GM18508 (cell line): ENCODE results near the gene TNNI3.

Experiments used
- ATAC-seq: cut with Tn5 transposase; IDR thresholded peaks from one replicate; pipeline ENCODE4 v1.9.1; 2021; ENCODE audit warnings: moderate number of reproducible peaks; ENCODE audit not compliant: insufficient read depth, unreplicated experiment

Gene TNNI3

DNA sequence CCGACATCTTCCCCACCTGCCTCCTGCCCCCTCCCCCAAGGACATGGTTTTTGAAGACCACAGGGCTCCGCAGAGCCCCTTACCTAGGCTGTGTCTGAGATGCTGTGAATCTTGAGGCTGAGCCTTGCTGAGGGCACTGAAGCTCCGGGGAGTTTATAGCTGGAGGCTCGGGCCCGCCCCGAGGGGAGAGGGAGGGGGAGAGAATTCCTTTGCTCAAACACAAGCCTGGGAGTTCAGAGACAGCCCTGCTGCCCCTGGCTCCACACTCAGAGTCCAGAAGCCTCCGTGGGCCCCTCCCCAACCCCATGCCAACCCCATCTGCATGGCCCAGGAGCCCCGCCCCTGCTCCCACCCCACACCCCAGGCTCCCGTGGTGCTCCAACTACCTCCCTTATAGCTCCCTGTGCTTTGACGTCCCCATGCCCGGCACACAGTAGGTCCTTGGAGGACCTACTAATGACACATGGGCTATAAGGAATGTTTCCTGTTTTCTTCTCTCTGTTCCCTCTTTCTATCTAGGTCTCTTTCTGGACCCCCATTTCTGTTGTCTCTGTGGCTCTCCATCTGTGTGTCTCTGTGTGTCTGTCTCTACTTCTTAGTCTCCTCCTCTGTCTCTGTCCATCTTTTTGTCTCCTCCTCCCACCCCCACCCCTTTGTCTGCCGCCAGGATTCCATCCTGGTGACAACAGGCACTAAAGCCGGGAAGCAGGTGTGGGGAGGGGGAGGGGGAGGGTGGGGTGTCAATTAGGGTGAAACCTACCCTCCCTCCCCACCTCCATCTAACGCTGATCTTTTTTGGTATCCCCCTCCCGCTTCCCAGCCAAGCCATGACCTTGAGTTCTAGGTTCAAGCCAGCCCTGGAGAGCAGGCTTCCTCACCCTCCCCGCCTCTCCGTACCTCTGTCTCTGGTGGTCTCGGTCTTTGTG lies 8.2 kb downstream of the TNNI3 start, which contains the start of gene TNNT1:
TNNT1 (minus strand) TSS at position 129 of the 926 bp plus-strand sequence. CDS start 2,049 bp downstream, outside the sequence.
- ATAC-seq = no peak

DNA sequence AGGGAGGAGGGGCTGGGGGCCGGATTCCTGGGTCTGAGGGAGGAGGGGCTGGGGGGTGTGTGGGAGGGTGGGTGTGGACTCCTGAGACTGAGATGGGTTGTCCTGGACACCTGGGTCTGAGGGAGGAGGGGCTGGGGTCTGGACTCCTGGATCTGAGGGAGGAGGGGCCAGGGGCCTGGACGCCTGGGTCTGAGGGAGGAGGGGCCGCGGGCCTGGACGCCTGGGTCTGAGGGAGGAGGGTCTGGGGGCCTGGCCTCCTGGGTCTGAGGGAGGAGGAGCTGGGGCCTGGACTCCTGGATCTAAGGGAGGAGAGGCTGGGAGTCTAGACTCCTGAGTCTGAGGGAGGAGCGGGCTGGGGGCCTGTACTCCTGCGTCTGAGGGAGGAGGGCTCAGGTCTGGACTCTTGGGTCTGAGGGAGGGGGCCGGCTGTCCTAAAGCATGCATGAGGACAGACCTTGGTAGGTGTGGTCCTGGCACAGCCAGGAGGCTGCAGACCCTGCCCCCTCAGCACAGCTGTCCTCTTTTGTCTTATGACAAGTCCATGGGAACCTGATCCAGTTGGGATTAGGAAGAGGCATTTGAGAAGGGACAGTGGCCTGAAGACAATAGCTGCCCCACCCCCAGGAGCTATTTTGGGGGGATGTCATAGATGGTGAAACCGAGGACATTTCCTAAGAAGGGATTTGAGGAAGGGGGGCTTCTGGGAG lies 9.8 kb downstream of the TNNI3 start:
- no peak for ATAC-seq

- no peak for ATAC-seq
Observed at GRCh38 chr19:55146705-55147273, 10.7 kb downstream of the TNNI3 start.

DNA sequence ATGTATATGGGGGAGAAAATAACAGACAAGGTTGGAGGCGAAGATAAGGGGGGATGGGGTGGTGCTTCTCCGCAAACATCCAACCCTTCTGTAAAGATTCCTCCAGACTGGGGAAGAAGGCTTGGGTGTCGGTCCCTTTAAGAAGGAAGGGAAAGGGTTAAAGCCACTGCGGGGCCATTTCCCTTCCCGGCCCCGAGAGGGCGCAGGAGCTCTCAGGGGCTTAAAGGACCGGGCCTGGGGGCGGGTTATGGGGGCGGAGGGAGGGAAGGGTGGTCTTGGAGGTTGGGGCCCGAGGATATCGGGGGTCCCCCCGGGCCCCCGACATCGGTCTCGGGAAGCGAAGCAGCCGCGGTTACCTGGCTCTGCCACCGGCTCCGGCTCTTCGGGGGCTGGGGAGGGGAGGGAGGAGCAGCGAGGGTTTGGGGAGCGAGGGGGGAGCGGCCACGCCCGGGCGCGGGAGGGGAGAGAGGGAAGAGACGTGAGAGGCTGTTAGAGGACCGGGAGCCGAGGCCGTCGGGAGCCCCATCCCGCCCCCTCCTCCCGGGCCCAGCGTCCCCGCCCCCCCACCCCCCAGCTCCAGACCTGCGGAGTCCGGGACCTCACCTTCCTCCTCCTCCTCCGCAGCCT lies 11.3 kb downstream of the TNNI3 start:
- no peak for ATAC-seq

- ATAC-seq = no peak
Observed at GRCh38 chr19:55145232-55145631, 12.3 kb downstream of the TNNI3 start.

DNA sequence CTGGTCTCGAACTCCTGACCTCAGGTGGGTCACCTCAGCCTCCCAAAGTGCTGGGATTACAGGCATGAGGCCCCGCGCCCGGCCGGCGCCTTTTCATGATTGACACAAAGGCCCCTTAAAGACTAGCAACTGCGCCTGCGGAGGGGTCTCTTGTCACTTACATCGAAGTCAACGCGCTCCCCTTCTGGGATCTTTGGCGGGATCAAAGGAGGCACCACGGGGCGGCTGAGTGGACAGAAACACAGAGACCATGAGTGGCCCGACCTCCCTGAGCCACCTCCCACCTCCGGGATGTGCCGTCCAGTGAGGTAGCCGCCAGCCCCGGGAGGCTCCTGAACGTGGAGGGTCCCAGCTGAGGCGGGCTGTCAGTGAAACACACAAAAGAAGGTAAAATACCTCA lies 15.8 kb downstream of the TNNI3 start:
- ATAC-seq = no peak

DNA sequence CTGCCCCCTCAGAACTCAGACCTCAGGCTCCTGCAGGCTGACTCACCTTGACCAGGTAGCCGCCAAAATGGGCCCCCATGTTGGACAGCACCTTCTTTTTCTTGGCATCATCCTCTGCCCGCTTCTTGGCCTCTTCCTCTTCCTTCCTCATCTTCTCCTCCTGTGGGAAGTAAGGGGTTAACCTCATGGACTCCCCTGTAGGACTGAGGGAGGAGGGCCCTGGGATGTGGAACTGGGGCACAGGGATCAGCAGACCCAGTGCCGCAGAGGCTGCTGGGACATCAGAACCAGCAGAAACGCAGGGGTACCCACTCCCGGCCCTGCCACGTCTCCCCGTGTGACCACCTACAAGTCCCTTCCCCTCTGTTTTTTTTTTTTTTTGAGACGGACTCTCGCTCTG lies 19.6 kb downstream of the TNNI3 start:
- no peak for ATAC-seq

DNA sequence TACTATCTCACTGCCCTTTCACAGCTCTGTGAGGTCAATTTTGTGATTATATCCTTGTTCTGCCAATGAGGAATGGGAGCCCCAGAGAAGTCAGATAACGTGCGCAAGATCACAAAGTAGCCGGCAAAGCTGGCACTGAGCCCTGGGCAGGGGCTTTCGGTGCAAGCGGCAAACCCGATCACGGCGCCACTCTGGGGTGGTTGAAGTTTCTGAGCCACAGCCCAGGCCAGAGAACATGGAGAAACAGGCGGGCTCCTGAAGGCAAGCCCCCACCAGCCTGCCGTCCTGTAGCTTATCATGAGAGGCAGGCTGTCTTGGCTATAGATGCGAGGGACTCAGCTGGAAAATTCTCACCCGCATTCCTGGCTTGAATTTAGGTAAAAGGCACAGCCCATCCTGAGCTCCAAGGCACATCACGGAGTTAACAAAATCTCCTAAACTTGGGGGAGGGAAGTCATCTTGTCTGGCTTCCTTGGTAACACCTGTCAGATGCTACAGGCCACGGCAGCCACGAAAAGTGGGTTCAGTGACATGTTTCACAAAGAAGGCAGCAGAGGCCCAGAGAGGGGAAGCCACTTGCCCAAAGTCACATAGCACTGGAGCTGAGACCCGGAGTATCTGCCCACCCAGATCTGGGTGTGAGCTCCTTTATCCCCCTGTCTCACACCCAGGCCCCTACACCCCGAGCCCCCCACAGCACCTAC lies 21.0 kb downstream of the TNNI3 start:
- ATAC-seq = no peak

DNA sequence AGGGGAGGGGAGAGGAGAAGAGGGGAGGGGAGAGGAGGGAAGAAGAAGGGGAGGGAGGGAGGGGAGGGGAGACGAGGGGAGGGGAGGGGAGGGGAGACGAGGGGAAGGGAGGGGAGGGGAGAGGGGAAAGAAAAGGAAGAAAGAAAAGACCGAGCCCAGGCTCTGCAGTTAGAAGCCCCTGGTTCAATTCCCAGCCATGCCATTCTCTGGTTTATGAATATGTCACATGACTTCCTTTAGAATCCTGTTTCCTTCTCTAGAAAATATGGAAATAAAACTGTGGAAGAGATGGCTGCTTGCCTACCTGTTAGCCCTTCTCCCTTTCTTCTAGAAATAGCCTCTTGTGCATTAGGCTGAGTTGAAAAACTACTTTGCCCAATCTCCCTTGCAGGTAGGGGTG lies 22.8 kb downstream of the TNNI3 start:
- no peak for ATAC-seq

- ATAC-seq = no peak
Observed at GRCh38 chr19:55133639-55134444, 23.7 kb downstream of the TNNI3 start.

- no peak for ATAC-seq
Observed at GRCh38 chr19:55132453-55133129, 24.9 kb downstream of the TNNI3 start.

DNA sequence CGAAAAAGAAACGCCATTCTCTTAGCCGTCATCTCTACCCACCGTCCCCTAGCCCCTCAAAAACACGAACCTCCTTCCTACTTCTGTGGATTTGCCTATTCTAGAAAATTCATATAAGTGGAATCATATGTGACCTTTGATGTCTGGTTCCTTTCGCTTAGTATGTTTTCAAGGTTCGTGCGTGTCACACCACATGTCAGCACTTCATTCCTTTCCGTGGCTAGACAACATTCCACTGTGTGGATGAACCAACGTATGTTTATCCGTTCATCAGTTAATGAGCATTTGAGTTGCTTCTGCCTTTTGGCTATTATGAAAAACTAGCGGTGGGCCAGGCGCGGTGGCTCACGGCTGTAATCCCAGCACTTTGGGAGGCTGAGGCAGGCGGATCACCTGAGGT lies 26.1 kb downstream of the TNNI3 start:
- ATAC-seq = no peak

DNA sequence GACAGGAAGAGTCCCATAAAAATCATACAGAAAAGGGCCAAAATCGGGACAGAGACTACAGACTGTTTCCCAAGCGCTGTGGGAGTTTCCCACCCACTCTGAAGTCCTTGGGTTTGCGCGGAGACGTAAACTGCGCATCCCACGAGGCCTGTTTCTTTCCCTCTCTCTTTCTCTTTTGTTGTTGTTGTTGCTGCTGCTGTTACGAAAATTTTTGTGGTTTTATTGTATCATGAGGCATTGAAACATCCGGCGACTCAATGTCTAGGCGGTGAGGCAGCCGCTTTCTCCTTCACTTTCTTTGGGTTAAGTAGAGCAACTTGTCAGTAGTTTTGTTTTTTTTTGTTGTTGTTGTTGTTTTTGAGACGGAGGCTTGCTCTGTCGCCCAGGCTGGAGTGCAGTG lies 38.5 kb downstream of the TNNI3 start:
- ATAC-seq = no peak

- ATAC-seq = no peak
Observed at GRCh38 chr19:55118401-55118991, 39.0 kb downstream of the TNNI3 start.

GRCh38 chr19:55117663-55118391 lies 39.7 kb downstream of the TNNI3 start:
- ATAC-seq = peak; percentile 74

GRCh38 chr19:55116859-55117662 lies 40.5 kb downstream of the TNNI3 start, which contains the start of gene PPP1R12C:
PPP1R12C (minus strand) TSS chr19:55117637; CDS start chr19:55117543, 94 bp downstream.
- no peak for ATAC-seq
